22Rv1 (cell line): ENCODE data around the gene TCEA2.

Source experiments
- H3K27ac ChIP-seq: fragments of 450-650 bp; 2 replicates; pipeline ENCODE4 v1.5.1; 2017
- CTCF ChIP-seq: fragments of 450-650 bp; IDR thresholded peaks from 2 replicates; pipeline ENCODE4 v1.5.1; 2017; ENCODE audit warnings: mild to moderate bottlenecking
- ZFX ChIP-seq: fragments of 450-650 bp; IDR thresholded peaks from 2 replicates; pipeline ENCODE4 v1.6.1; 2017; ENCODE audit warnings: antibody characterized with exemption, borderline replicate concordance

TCEA2 gene

DNA sequence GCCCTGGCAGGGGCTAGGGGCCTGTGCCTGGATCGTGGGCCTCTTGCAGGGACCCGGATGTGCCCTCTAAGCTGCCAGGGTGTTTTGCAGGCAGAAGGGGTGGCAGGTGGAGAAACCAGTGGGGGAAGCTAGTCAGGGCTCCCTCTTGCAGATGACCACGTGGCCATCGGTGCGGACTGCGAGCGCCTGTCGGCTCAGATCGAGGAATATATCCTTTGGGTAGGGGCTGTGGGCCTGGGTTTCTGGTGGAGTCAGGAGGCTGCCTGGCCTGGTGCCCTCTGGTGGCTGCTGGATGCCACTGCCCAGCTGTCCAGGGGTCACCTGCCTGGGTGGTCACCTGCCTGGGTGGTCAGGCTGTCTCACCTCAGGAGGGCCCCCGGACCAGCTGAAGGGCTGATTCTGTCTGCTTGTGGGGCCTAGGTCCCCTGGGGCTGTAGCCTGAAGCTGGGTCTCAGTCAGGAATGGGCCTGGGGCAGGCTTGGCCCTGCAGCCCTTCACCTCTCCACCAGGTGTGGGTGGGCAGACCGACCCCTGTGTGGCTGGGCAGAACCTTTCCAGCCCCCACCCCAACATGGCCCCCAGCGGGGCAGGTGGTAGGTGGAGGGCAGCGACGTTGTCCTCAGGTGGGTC, 6.7 kb downstream of the TCEA2 start:
- no peak overlapping the region for H3K27ac ChIP-seq
- TF ChIP-seq ZFX (no peak), CTCF (peak; percentile 86)

DNA sequence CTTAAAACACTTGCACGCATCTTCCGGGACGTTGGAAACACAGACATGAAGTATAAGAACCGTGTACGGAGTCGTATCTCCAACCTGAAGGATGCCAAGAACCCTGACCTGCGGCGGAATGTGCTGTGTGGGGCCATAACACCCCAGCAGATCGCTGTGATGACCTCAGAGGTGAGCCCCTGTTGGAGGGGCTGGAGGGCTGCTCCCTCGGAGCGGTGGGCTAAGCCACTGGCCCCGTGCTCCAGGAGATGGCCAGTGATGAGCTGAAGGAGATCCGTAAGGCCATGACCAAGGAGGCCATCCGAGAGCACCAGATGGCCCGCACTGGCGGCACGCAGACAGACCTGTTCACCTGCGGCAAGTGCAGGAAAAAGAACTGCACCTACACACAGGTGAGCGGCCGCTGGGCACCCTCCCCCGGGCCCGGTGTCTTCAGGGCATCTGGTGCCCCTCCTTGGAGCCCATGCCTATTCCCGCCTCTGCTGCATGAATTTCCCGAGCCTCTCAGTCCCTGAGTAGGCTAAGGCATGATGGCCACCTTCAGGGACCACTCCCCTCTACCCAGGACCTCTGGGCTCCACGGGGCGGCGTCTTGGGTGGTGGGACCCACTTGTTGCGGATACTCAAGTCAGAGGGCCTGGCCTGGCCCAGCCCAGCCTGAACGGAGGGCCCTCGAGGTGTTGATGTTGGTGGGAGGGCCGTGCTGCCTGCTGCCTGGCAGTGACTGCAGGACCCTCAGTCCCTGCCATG, 7.4 kb downstream of the TCEA2 start:
- no peak for TF ChIP-seq CTCF
- TF ChIP-seq ZFX = no peak
- no peak overlapping the region for H3K27ac ChIP-seq

- no peak overlapping the region for H3K27ac ChIP-seq
These were observed 8.6 kb downstream of the TCEA2 start for GRCh38 chr20:64071341-64072332.

GRCh38 chr20:64072498-64073063, 9.6 kb downstream of the TCEA2 start:
- TF ChIP-seq ZFX = no peak
- TF ChIP-seq CTCF = no peak
- no peak overlapping the region for H3K27ac ChIP-seq

More at GRCh38 chr20:64071341-64072332, 8.6 kb downstream of the TCEA2 start:
- TF ChIP-seq CTCF (no peak), ZFX (no peak)

DNA sequence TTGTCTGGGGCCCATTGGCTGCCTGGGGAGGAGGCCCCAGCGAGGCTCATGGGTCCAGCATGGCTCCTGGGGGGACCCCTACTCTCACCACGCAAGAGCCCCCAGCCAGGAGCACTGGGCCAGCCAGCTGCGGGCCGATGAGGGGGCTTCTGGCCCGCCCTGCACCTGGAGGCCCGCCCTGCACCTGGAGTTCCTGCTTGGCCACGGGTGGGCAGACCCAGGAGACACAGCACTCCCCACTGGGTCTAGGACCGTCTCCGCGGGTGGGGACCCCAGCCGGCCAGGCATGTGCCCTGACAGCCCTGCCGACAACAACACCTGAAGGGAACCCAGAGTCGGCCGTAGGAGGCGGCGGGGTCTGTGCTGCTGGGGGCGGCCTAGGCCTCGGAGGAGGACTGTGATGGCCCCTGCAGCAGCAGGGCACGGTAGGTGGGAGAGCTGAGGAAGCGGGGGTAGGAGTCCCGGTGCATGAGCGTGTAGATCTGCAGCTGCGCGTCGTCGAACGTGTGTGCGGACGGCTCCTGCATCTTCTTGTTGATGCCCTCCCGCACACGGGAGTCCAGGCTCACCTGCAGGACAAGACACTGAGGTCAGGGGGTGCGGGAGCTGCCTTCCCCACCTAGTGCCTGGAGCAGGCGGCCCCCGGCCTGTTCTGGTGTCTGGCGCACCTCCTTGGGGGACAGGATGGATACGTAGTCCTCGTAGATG, 10.6 kb downstream of the TCEA2 start:
- H3K27ac ChIP-seq = no peak overlapping the region
- no peak for TF ChIP-seq CTCF
- TF ChIP-seq ZFX = no peak

GRCh38 chr20:64074184-64074789, 11.3 kb downstream of the TCEA2 start:
- TF ChIP-seq ZFX (no peak), CTCF (no peak)
- no peak overlapping the region for H3K27ac ChIP-seq
